Dendritic cell treated with granulocyte-macrophage colony-stimulating factor and Interleukin-4, amounts not matched to agents 40 ng/mL and 50 ng/mL, for 4 days (primary cell): Measurements from ENCODE around the gene RFNG.
A peak's percentile ranks its signal among the peaks of the same experiment; 100 is the strongest.
"Not testable (repeated sequence)": the region's sequence is repeated elsewhere in the genome, so short reads cannot be mapped to it uniquely, and the experiment has no call there.

Source experiments
- H3K27ac Mint-ChIP-seq: one replicate; pipeline ENCODE4 v1.8.0; 2022; ENCODE audit warnings: mild to moderate bottlenecking, mixed read lengths
- H3K27me3 Mint-ChIP-seq: one replicate; pipeline ENCODE4 v1.8.0; 2022; ENCODE audit warnings: mild to moderate bottlenecking, mixed read lengths
- H3K36me3 Mint-ChIP-seq: one replicate; pipeline ENCODE4 v1.8.0; 2022; ENCODE audit warnings: low read depth, mixed read lengths
- H3K4me1 Mint-ChIP-seq: one replicate; pipeline ENCODE4 v1.8.0; 2022; ENCODE audit warnings: low read depth, mixed read lengths
- H3K4me3 Mint-ChIP-seq: one replicate; pipeline ENCODE4 v1.8.0; 2022; ENCODE audit warnings: mild to moderate bottlenecking, moderate library complexity, mixed read lengths
- H3K9me3 Mint-ChIP-seq: one replicate; pipeline ENCODE4 v1.8.0; 2022; ENCODE audit warnings: mixed read lengths
- intact Hi-C: fragments of 100-400 bp; cut with micrococcal nuclease; formaldehyde crosslinking; loops from one replicate; pipeline ENCODE4 v1.15.0; 2022

RFNG gene

GRCh38 chr17:82041144-82041814 lies 10.3 kb downstream of the RFNG start:
- Mint-ChIP-seq H3K36me3 (no peaks in the 10 kb centered on the region), H3K4me3 (no peak overlapping the region), H3K27me3 (peaks cover 7% of the 10 kb centered on the region), H3K4me1 (peaks cover 31% of the 10 kb centered on the region), H3K27ac (no peak overlapping the region), H3K9me3 (no peaks in the 10 kb centered on the region)
- intact Hi-C loops: no loop called here

- intact Hi-C loops: loop anchor here (10.0 kb wide), 1 partner anchor 65 kb away; no protein-coding TSS in a partner anchor
- Mint-ChIP-seq H3K27ac (peak overlapping the region; percentile 23), H3K4me3 (no peak overlapping the region), H3K36me3 (peaks cover 15% of the 10 kb centered on the region), H3K27me3 (peaks cover 8% of the 10 kb centered on the region), H3K4me1 (peaks cover 46% of the 10 kb centered on the region), H3K9me3 (no peaks in the 10 kb centered on the region)
These were observed 11.8 kb downstream of the RFNG start for GRCh38 chr17:82039695-82040299.

- H3K4me3 Mint-ChIP-seq, H3K27me3 Mint-ChIP-seq, H3K9me3 Mint-ChIP-seq: not testable (repeated sequence)
- peaks cover 46% of the 10 kb centered on the region for H3K4me1 Mint-ChIP-seq
- peaks cover 20% of the 10 kb centered on the region for H3K36me3 Mint-ChIP-seq
- peak overlapping the region; percentile 23 for H3K27ac Mint-ChIP-seq
- intact Hi-C loops: loop anchor here (10.0 kb wide), 1 partner anchor 66 kb away; no protein-coding TSS in a partner anchor
These were observed 12.7 kb downstream of the RFNG start for GRCh38 chr17:82038796-82039409.

- Mint-ChIP-seq H3K9me3 (no peaks in the 10 kb centered on the region), H3K4me3 (peak overlapping the region; percentile 82), H3K36me3 (peaks cover 20% of the 10 kb centered on the region), H3K27me3 (peaks cover 16% of the 10 kb centered on the region), H3K4me1 (peaks cover 46% of the 10 kb centered on the region), H3K27ac (peak overlapping the region; percentile 93)
- intact Hi-C loops: loop anchor here (1.0 to 10.0 kb wide), 2 partner anchors 13 to 67 kb away; partner anchors contain the start of genes GPS1 and RFNG
These were observed 13.8 kb downstream of the RFNG start for GRCh38 chr17:82037889-82038195.

- Mint-ChIP-seq H3K36me3 (peaks cover 20% of the 10 kb centered on the region), H3K27ac (peak within 1 kb of the TSS; percentile 93), H3K4me1 (peaks cover 46% of the 10 kb centered on the region), H3K9me3 (no peaks in the 10 kb centered on the region), H3K4me3 (peak within 1 kb of the TSS; percentile 82), H3K27me3 (peaks cover 21% of the 10 kb centered on the region)
- intact Hi-C loops: loop anchor here (1.0 to 10.0 kb wide), 2 partner anchors 14 to 68 kb away; partner anchors contain the start of genes GPS1 and RFNG
These were observed 14.3 kb downstream of the RFNG start, which contains the start of gene DCXR for GRCh38 chr17:82037092-82037888. DCXR (minus strand) TSS chr17:82037697; CDS start chr17:82037682, 15 bp downstream.

GRCh38 chr17:82036634-82037091 lies 14.9 kb downstream of the RFNG start:
- Mint-ChIP-seq H3K27ac (no peak overlapping the region), H3K4me3 (peak overlapping the region; percentile 82), H3K9me3 (no peaks in the 10 kb centered on the region), H3K4me1 (peaks cover 45% of the 10 kb centered on the region), H3K27me3 (peaks cover 25% of the 10 kb centered on the region), H3K36me3 (peaks cover 20% of the 10 kb centered on the region)
- intact Hi-C loops: loop anchor here (1.0 to 10.0 kb wide), 2 partner anchors 15 to 68 kb away; partner anchors contain the start of genes GPS1 and RFNG

GRCh38 chr17:82035956-82036633 lies 15.5 kb downstream of the RFNG start:
- Mint-ChIP-seq H3K36me3 (peaks cover 20% of the 10 kb centered on the region), H3K9me3 (no peaks in the 10 kb centered on the region), H3K27me3 (peaks cover 21% of the 10 kb centered on the region), H3K4me1 (peaks cover 40% of the 10 kb centered on the region), H3K4me3 (peak overlapping the region; percentile 82), H3K27ac (peak overlapping the region; percentile 25)
- intact Hi-C loops: loop anchor here (10.0 kb wide), 1 partner anchor 69 kb away; no protein-coding TSS in a partner anchor

GRCh38 chr17:82035488-82035887 lies 16.1 kb downstream of the RFNG start:
- Mint-ChIP-seq H3K36me3 (peaks cover 20% of the 10 kb centered on the region), H3K27ac (peak overlapping the region; percentile 25), H3K4me1 (peaks cover 43% of the 10 kb centered on the region), H3K27me3 (peaks cover 20% of the 10 kb centered on the region), H3K9me3 (no peaks in the 10 kb centered on the region), H3K4me3 (no peak overlapping the region)
- intact Hi-C loops: loop anchor here (10.0 kb wide), 1 partner anchor 69 kb away; no protein-coding TSS in a partner anchor

- Mint-ChIP-seq H3K4me1 (peaks cover 50% of the 10 kb centered on the region), H3K27me3 (peaks cover 27% of the 10 kb centered on the region), H3K27ac (no peak overlapping the region), H3K4me3 (no peak overlapping the region), H3K36me3 (peaks cover 24% of the 10 kb centered on the region), H3K9me3 (no peaks in the 10 kb centered on the region)
- intact Hi-C loops: loop anchor here (10.0 kb wide), 1 partner anchor 70 kb away; no protein-coding TSS in a partner anchor
These were observed 17.1 kb downstream of the RFNG start for GRCh38 chr17:82034371-82035011.

GRCh38 chr17:82033359-82034085 lies 18.1 kb downstream of the RFNG start:
- Mint-ChIP-seq H3K27ac (no peak overlapping the region), H3K4me1 (peaks cover 43% of the 10 kb centered on the region), H3K27me3 (peaks cover 29% of the 10 kb centered on the region), H3K9me3 (no peaks in the 10 kb centered on the region), H3K4me3 (no peak overlapping the region), H3K36me3 (peaks cover 34% of the 10 kb centered on the region)
- intact Hi-C loops: loop anchor here (10.0 kb wide), 1 partner anchor 71 kb away; no protein-coding TSS in a partner anchor

GRCh38 chr17:82031885-82032627 lies 19.6 kb downstream of the RFNG start:
- intact Hi-C loops: loop anchor here (10.0 kb wide), 1 partner anchor 73 kb away; no protein-coding TSS in a partner anchor
- Mint-ChIP-seq H3K27ac (no peak overlapping the region), H3K4me1 (peaks cover 33% of the 10 kb centered on the region), H3K36me3 (peaks cover 49% of the 10 kb centered on the region), H3K27me3 (peaks cover 29% of the 10 kb centered on the region), H3K4me3 (peak overlapping the region; percentile 54), H3K9me3 (no peaks in the 10 kb centered on the region)
